Activated CD8-positive, alpha-beta memory T cell treated with anti-CD3 and anti-CD28 coated beads for 24 hours (primary cell): ENCODE results near the gene PPARA.

Experiments used
- DNase-seq: peaks from one replicate; pipeline ENCODE4 v3.0.0-alpha.2; 2020

Gene PPARA

DNA sequence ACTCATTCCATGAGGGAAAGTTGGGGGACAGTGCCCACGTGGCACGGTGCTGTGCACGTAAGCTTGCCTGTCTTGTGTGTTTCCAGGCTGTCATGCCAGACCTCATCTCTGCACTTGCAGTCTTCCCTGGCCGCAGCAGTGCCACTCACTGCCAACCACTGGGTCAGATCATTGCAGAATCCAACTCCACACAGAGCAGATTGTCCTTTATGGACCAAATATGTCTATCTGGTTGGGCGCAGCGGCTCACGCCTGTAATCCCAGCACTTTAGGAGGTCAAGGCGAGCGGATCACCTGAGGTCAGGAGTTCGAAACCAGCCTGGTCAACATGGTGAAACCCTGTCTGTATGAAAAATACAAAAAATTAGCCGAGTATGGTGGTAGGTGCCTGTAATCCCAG lies 4.4 kb upstream of the PPARA start:
- no peak for DNase-seq

DNA sequence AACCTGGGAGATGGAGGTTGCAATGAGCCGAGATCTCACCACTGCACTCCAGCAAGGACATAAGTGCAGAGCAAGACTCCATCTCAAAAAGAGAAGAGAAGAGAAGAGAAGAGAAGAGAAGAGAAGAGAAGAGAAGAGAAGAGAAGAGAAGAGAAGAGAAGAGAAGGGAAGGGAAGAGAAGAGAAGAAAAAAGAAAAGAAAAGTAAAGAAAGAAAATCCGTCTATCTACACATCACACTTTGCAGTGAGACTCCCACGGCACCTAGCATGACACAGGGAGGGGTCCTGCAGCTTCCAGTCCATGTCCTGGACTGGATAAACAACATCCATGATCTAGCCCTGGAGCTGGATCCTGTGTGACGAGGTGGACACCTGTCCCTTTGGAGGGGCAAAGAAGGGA lies 4.0 kb upstream of the PPARA start:
- no peak for DNase-seq

DNA sequence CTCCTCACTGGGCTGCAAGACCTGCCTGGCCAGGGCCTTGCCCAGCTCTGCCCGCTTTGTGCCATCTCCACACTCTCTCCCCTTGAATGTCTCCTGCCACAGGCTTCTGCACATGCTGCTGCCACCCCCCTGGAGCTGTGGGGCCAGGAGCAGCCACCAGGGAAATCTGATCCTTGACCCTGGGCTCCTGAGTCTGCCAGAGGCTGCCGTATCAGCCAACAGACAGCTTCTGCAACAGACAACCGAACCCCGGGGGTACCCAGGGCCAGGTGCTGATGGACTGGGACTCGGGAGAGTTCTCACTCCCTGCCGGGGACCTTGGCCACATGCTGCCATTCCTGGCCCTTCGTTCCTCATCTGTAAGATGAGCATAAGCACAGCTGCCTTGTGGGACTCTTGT lies 3.3 kb upstream of the PPARA start:
- no peak for DNase-seq

DNA sequence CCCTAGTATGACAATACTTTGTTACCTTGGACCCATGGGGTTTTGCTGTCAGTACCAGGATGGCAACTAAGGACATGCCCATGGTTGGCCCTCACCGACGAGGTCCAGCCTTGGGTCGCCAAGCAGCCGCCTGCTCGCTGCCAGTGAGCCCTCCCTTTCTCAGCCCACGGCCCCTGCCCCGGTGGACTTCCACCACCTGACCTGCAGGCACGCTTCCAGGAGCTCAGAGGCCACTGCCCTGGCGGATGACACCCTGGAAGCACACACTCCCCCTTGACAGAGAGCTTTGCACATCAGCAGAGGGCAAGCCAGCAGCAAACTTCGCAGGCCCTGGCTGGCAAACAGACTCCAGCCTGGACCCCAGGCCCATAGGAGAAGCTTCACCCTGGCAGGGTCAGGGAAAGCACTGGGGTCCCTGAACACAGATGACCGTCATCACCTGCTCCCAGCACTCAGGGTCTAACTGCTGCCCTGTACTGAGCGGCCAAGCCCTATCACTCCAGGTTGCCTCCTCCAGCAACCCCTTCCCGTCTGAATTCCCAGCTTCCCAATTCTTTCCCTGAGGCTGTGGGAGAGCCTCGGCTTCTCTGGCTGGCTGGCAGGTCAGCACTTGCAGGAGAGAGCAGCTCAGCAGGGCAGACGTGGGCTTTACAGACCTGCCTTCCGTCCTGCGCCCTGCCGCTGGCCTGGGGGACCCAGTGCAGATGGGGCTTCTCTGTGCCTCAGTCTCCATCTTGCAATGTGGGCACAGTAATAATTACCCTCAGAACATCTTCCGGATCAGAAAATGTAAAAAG lies 2.7 kb upstream of the PPARA start:
- no peak for DNase-seq

DNA sequence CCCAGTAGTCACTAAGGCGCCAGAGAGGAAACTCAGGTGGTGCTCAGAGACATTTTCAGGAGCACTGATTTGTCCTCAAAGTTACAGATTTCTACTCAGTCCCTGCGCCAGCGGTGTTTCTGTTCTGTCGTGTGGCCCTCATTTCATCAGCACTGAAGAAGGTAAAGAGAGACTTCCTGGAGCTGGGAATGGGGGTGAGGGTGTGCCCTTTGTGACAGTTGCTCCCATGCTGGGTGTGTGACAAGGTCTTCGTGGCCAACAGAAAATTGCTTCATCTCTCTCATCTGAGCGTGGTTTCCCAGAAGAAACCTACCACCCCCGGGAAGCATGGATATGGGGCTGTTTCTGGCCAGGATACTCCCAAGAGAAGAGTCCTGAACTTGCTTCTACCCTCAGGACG lies 2.0 kb upstream of the PPARA start:
- DNase-seq: no peak

DNA sequence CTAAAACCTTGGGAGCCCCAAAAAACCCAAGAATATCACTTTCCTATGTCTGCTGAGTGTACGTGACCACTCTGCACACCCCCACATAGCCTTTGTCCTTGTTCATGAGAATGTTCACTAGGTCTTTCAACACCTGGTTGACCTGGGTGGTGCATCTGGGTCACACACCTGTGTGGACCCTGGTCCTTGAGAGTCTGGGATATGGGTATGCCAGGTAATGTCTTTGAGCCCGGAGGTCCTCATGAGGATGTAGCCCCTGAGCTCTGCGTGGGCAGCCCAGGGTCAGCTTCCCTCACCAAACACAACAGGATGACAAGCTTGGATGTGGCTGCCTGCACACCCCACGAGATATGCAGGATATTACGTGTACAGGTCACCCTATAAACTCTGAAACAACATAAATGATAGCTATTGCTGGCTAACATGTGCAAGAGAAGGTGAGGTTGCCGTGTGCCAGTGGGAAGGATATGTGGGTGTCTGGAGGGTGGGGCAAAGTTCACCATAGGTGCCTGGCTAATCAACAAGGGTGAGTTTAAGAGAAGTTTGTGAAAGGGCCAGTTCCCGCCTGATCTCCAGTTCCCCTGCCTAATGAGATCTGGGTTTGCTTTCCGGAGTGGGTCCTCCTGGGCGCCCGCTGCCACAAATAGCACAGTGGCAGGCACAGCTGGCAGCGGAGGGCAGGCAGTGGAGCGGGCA lies 1.4 kb upstream of the PPARA start:
- no peak for DNase-seq

DNA sequence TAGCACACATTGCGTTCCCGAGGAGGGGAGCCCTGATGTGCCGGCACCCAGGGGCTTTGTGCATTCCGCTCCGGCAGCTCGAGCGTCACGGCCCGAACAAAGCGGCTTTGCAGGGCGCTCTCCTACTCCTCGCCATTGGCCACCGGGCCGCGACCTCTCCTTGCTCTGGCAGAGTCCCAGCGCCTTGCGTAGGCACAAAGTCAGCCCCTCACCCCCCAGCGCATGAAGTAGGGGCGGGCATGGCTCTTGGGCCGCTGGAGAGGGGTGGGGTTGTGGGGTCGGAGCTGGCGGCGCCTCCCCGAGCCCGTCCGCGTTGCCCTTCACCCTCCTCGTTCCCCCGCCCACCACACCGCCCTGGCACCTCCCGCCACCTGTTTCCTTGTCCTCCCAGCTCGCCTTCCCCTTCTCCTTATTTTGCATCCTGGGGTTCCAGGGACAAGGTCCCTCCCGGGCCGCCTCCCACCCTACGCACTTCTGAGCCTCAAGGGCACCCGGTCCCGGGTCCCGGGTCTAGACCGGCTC lies 753 bp upstream of the PPARA start:
- peak; percentile 71 for DNase-seq

GRCh38 chr22:46150655-46151477 lies 540 bp downstream of the PPARA start:
- DNase-seq: peak; percentile 87

DNA sequence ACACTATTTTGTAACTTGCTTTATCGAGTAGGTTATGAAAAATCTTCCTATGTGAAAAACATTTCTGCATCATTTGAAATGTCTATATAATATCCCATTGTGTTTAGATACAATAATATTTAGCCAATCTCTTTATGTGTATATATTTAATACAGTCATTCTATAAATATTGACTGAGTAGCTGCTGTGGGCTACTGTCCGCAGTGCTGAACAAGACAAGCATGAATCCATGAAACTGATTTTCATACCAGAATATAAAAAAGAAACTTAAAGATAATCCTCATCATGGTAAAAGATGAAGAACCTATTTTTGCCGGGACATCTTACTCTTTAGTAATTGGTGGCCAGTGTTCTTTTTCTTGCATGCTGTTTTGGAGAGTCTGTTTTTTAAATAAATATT lies 3.6 kb downstream of the PPARA start:
- no peak for DNase-seq

DNA sequence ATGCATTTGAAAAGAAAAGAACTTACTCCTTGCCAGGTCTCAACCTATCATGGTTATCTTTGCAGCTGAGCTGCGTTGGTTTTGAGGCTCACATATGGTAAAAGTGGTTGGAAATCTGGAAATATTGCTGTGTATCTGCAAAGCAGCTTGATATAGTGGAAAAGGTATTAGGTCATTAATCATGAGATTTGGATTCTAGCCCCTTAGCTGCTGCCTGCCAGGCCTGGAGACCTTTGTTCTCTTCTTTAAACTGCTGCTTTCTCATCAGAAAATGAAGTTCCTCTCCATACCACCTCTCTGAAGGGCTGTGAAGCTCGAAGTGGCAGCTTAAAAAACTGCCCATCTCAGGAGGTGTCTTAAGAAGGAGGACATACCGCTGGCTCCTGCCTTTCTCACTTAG lies 5.7 kb downstream of the PPARA start:
- DNase-seq: no peak

- DNase-seq: no peak
Observed at GRCh38 chr22:46158283-46158682, 8.0 kb downstream of the PPARA start.

DNA sequence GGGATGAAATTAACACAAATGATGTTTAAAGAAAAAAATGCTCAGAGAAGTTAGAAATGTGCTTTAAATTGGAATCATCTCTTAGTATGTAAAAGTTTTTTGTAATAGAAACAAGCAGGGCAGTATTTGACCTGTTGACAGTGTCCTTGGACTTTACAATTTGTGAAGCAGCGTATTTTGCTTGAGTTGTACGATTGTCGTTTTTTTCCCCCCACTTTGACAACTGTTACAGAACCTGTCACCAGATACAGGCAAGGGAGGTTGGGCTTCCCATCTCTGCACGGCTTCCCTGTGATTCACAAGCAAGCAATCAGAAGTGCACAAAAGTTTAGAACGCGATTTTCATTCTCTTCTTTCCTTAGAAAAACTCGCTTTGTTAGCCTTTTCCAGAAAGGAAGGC lies 8.9 kb downstream of the PPARA start:
- DNase-seq: no peak

DNA sequence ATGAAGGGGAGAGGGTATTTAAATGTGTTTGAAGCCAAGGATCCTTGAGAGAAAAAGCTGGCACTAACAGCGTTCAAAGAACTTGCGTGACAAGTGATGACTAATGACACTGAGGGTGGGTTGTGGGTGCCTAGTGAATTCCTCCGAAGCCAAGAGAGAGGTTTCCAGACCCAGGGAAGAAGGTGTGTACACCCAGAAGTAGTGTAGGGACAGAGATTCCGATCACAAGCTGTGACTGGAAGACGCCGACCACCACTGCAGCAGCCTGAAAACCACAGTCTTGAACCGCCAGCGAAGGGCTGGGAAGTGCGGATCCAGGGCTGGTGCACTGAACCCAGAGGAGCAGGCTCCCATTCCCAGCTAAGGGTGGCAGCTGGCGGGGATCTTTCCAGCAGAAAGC lies 9.5 kb downstream of the PPARA start:
- DNase-seq: no peak

DNA sequence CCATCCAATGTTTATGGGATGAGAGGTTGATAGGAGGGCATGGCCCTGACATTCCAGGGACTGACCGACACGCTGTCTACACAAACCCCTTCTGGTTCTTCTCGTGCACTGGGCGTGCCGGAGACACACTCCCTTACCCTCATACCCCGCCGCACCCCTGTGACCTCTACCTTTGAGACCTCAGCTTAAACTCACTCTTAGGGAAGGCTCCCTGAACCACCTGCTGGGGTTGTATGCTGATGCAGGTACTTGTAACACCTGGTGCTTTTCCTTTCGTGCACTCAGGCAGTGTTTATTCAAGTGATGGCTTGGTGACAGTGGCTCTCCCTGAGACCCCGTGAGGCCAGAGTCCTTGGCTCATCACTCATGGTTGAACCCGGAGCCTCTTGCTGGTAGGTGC lies 12.0 kb downstream of the PPARA start:
- no peak for DNase-seq

- DNase-seq: no peak
Observed at GRCh38 chr22:46162771-46163556, 12.6 kb downstream of the PPARA start.

- DNase-seq: no peak
Observed at GRCh38 chr22:46163557-46163888, 13.2 kb downstream of the PPARA start.

DNA sequence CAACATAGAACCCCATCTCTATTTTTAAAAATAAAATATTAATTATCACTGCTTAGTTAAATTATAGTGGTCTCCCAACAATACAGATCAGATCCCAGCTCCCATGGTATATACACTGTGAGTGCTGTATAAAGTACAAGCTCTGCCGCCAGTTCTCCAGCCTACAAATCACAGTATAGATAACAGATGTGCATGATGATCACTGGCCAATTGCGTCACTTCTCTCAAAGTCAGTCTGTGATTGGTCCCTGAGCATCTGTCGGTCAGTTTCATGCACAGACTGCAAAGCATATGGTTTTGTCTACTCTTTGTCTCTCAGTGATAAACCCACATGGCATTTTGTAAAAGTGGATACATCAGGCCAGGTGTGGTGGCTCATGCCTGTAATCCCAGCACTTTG lies 15.7 kb downstream of the PPARA start:
- DNase-seq: no peak

- DNase-seq: no peak
Observed at GRCh38 chr22:46169628-46170027, 19.3 kb downstream of the PPARA start.

- DNase-seq: no peak
Observed at GRCh38 chr22:46171940-46172339, 21.6 kb downstream of the PPARA start.

GRCh38 chr22:46172522-46173110 lies 22.3 kb downstream of the PPARA start:
- no peak for DNase-seq

DNA sequence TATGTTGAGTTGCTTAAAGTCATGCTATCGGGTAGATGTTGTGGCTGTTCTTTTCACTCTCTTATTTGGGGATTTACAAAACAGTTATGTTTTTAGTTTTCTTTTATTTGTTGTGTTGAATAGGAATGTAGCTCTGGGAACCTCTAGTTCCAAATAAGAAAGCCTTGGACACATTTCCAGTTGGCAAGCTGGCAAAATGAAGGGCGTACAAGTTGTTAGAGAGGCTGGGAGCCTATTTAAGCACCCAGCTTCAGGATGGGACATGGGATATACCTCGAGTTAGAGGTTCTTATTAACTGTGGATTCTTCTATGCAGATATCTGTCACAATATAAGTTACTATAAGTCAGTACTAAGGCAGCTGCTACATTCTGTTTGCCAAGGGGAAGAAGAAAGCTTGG lies 22.8 kb downstream of the PPARA start:
- DNase-seq: no peak

GRCh38 chr22:46175631-46176030 lies 25.3 kb downstream of the PPARA start:
- DNase-seq: no peak
